PC-9 (cell line): ENCODE measurements around the gene CD68.

Experiments used
- CTCF ChIP-seq: fragments of 200-600 bp; sonication (generic); conservative IDR thresholded peaks from 2 replicates; pipeline ENCODE4 v1.6.1; 2017; ENCODE audit warnings: mixed run types, antibody characterized with exemption, mild to moderate bottlenecking, moderate library complexity
- EZH2 ChIP-seq: fragments of 200-600 bp; sonication (generic); IDR thresholded peaks from 2 replicates; pipeline ENCODE4 v1.8.0; 2017; ENCODE audit warnings: antibody characterized with exemption, low read depth

GRCh38 chr17:7575959-7576358, 3.5 kb upstream of the CD68 start:
- TF ChIP-seq CTCF (no peak), EZH2 (no peak)
